OCI-LY3 (cell line): ENCODE data around the gene IGF2.

Experiments
- CTCF ChIP-seq: fragments of 200-600, 300-600 bp; sonication (generic); IDR thresholded peaks from 2 replicates; pipeline ENCODE4 v1.5.1; 2014; ENCODE audit warnings: antibody characterized with exemption, low read length, low read depth
- EZH2phosphoT487 ChIP-seq: fragments of 200-600 bp; shearing (Covaris generic); IDR thresholded peaks from 2 replicates; pipeline ENCODE4 v1.6.1; 2018; ENCODE audit warnings: antibody characterized with exemption, mixed run types, low read depth

- TF ChIP-seq CTCF (no peak), EZH2phosphoT487 (no peak)
Observed at GRCh38 chr11:2135018-2135569, 4.1 kb downstream of the IGF2 start.
